Measurements from ENCODE around the gene NUAK1.

The NUAK1 gene

GRCh38 chr12:106123551-106124081 is 15.1 kb downstream of the NUAK1 start:
- no peak overlapping the region for H3K27ac ChIP-seq
- H3K79me2 ChIP-seq (ENCODE audit: insufficient read depth, low read depth) = peaks cover 18% of the 10 kb centered on the region; the same call in 1 of the 2 replicates
- no peak overlapping the region for H3K9ac ChIP-seq
- H4K20me1 ChIP-seq (ENCODE audit: insufficient read depth) = no peaks in the 10 kb centered on the region
- H3K27me3 ChIP-seq (ENCODE audit: insufficient read depth, low read depth) = no peaks in the 10 kb centered on the region
- H3K4me1 ChIP-seq (ENCODE audit: low read depth, poor library complexity, severe bottlenecking) = no peaks in the 10 kb centered on the region
- no peak overlapping the region for H3K4me3 ChIP-seq (IDR thresholded peaks at IDR 0.05; ENCODE audit: insufficient read depth, low read depth, low read length)
- TF ChIP-seq, protein P1, sequence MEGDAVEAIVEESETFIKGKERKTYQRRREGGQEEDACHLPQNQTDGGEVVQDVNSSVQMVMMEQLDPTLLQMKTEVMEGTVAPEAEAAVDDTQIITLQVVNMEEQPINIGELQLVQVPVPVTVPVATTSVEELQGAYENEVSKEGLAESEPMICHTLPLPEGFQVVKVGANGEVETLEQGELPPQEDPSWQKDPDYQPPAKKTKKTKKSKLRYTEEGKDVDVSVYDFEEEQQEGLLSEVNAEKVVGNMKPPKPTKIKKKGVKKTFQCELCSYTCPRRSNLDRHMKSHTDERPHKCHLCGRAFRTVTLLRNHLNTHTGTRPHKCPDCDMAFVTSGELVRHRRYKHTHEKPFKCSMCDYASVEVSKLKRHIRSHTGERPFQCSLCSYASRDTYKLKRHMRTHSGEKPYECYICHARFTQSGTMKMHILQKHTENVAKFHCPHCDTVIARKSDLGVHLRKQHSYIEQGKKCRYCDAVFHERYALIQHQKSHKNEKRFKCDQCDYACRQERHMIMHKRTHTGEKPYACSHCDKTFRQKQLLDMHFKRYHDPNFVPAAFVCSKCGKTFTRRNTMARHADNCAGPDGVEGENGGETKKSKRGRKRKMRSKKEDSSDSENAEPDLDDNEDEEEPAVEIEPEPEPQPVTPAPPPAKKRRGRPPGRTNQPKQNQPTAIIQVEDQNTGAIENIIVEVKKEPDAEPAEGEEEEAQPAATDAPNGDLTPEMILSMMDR (conservative IDR thresholded peaks at IDR 0.05; ENCODE audit: low read depth, low read length) = no peak
- no peak overlapping the region for H2AFZ ChIP-seq (ENCODE audit: low read depth)
- no peak overlapping the region for H3K4me2 ChIP-seq
- H3K36me3 ChIP-seq (ENCODE audit: insufficient read depth) = no peaks in the 10 kb centered on the region

DNA sequence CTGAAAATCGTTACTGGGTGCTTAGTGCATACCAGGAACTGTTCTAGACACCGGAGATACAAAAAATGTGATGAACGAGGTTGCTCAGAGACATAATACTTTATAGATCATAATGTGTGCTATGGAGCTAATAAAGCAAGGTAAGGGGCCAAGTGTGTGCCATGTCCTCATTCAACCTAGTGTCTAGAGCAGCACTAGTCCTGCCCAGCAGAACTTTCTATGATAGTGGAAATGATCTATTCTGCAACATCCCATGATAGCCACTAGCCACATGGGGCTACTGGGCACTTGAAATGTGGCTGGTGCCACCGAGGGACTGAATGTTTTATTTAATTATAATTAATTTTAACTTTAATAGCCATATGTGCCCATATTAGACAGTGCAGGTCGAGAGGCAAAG is 15.6 kb downstream of the NUAK1 start:
- Histone ChIP-seq H3K9ac (no peak overlapping the region), H3K4me1 (ENCODE audit: low read depth, poor library complexity, severe bottlenecking) (no peaks in the 10 kb centered on the region), H3K4me3 (IDR thresholded peaks at IDR 0.05; ENCODE audit: insufficient read depth, low read depth, low read length) (no peak overlapping the region), H2AFZ (ENCODE audit: low read depth) (no peak overlapping the region), H3K4me2 (no peak overlapping the region), H4K20me1 (ENCODE audit: insufficient read depth) (no peaks in the 10 kb centered on the region), H3K36me3 (ENCODE audit: insufficient read depth) (no peaks in the 10 kb centered on the region), H3K27me3 (ENCODE audit: insufficient read depth, low read depth) (no peaks in the 10 kb centered on the region), H3K27ac (no peak overlapping the region), H3K79me2 (ENCODE audit: insufficient read depth, low read depth) (peaks cover 15% of the 10 kb centered on the region; the same call in 1 of the 2 replicates)
- TF ChIP-seq, protein P1 (conservative IDR thresholded peaks at IDR 0.05; ENCODE audit: low read depth, low read length) = no peak

GRCh38 chr12:106122004-106122403 is 16.8 kb downstream of the NUAK1 start:
- Histone ChIP-seq H3K9ac (no peak overlapping the region), H3K27ac (no peak overlapping the region), H2AFZ (ENCODE audit: low read depth) (no peak overlapping the region), H3K4me2 (no peak overlapping the region), H3K4me3 (IDR thresholded peaks at IDR 0.05; ENCODE audit: insufficient read depth, low read depth, low read length) (no peak overlapping the region), H3K79me2 (ENCODE audit: insufficient read depth, low read depth) (peaks cover 5% of the 10 kb centered on the region; the same call in 1 of the 2 replicates), H3K4me1 (ENCODE audit: low read depth, poor library complexity, severe bottlenecking) (no peaks in the 10 kb centered on the region), H3K36me3 (ENCODE audit: insufficient read depth) (no peaks in the 10 kb centered on the region), H4K20me1 (ENCODE audit: insufficient read depth) (no peaks in the 10 kb centered on the region), H3K27me3 (ENCODE audit: insufficient read depth, low read depth) (no peaks in the 10 kb centered on the region)
- TF ChIP-seq, protein P1 (conservative IDR thresholded peaks at IDR 0.05; ENCODE audit: low read depth, low read length) = no peak

GRCh38 chr12:106120519-106121105 is 18.1 kb downstream of the NUAK1 start:
- Histone ChIP-seq H3K27me3 (ENCODE audit: insufficient read depth, low read depth) (no peaks in the 10 kb centered on the region), H2AFZ (ENCODE audit: low read depth) (no peak overlapping the region), H3K79me2 (ENCODE audit: insufficient read depth, low read depth) (peaks cover 5% of the 10 kb centered on the region; the same call in 1 of the 2 replicates), H3K4me1 (ENCODE audit: low read depth, poor library complexity, severe bottlenecking) (peaks cover under 1% of the 10 kb centered on the region), H3K27ac (no peak overlapping the region), H3K4me3 (IDR thresholded peaks at IDR 0.05; ENCODE audit: insufficient read depth, low read depth, low read length) (no peak overlapping the region), H3K4me2 (no peak overlapping the region), H4K20me1 (ENCODE audit: insufficient read depth) (no peaks in the 10 kb centered on the region), H3K9ac (no peak overlapping the region), H3K36me3 (ENCODE audit: insufficient read depth) (no peaks in the 10 kb centered on the region)
- TF ChIP-seq, protein P1 (conservative IDR thresholded peaks at IDR 0.05; ENCODE audit: low read depth, low read length) = no peak

Data from KMS-11 (cell line).